GM21825 (cell line): ENCODE results near the gene PTPRA.
"Not testable (repeated sequence)": the region's sequence is repeated elsewhere in the genome, so short reads cannot be mapped to it uniquely, and the experiment has no call there.

Source experiments
- ATAC-seq: cut with Tn5 transposase; IDR thresholded peaks from one replicate; pipeline ENCODE4 v1.9.1; 2021; ENCODE audit warnings: mild to moderate bottlenecking, moderate library complexity; ENCODE audit not compliant: unreplicated experiment

PTPRA gene, protein sequence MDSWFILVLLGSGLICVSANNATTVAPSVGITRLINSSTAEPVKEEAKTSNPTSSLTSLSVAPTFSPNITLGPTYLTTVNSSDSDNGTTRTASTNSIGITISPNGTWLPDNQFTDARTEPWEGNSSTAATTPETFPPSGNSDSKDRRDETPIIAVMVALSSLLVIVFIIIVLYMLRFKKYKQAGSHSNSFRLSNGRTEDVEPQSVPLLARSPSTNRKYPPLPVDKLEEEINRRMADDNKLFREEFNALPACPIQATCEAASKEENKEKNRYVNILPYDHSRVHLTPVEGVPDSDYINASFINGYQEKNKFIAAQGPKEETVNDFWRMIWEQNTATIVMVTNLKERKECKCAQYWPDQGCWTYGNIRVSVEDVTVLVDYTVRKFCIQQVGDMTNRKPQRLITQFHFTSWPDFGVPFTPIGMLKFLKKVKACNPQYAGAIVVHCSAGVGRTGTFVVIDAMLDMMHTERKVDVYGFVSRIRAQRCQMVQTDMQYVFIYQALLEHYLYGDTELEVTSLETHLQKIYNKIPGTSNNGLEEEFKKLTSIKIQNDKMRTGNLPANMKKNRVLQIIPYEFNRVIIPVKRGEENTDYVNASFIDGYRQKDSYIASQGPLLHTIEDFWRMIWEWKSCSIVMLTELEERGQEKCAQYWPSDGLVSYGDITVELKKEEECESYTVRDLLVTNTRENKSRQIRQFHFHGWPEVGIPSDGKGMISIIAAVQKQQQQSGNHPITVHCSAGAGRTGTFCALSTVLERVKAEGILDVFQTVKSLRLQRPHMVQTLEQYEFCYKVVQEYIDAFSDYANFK

DNA sequence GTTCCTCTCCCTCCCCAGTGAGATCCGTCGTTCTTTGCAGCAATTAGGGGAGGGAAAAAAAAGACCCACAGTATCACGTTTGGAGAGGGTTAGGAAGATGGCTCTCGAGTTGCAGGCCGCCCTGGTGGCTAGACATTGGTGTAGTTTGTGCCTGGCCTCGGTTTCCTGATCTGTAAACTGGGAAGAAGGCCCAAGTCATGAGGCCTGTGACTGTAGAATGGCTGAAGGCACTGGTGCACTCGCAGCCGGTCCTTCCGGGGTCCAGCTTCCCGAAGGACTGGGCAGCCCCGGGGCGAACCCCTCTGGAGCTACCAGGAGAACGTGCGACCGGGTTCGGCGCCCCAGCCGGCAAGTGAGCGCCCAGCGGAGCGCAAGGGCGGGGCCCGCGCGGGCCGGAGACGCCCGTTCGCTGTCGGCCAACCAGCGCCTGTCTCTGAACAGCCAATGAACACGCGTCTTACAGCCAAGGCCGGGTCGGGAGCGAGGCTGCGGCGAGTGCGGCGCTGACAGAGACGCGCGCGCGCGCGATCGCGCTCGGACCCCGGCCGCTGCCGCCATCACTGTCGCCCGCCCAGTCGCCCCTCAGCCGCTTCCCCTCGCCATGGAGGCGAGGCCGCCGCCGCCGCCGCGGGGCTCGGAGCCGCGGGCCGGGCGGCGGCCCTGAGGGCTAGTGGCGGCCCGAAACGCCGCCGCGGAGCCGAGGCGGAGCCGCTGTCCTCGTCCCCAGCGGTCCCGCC, at the start of gene PTPRA:
TSS of gene PTPRA (plus strand) at position 472 of the 737 bp plus-strand sequence. CDS start 90,797 bp downstream, outside the sequence.
- ATAC-seq: peak; percentile 87

DNA sequence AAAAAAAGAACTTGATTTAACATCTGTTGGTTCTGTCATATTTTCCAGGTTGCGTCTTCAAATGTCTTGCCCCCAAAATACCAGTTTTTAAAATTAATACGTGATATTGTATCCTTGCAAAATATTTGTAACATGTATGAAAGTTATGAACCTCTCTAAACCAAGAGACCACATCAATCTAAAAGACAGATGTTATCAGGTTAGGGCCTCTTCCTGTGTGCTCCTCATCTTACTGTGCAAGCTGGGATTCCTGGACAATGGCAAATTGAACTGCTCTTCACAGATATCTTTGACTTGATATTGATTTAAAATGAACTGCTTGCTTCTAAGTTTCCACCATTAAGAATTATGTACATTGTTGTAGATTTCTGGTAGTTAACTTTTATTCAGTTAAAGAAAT, 47.5 kb upstream of the PTPRA start:
- no peak for ATAC-seq

DNA sequence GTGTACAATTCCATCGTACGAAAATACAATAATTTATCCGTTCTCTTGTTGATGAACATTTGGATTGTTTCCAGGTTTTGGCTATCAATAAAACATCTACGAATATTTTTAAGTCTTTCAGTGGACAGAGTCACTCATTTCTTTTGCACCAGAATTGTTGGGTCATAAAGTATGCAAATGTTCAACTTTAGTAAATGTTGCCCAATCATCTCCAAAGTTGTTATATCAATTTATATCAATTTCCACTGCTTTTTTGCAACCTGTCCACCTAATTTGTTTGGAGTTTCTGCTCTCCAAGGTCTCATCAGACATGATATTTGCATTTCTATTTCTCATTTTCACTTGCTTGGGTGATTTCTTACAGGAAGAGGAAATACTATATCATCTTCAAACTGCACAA, 46.6 kb upstream of the PTPRA start:
- no peak for ATAC-seq

DNA sequence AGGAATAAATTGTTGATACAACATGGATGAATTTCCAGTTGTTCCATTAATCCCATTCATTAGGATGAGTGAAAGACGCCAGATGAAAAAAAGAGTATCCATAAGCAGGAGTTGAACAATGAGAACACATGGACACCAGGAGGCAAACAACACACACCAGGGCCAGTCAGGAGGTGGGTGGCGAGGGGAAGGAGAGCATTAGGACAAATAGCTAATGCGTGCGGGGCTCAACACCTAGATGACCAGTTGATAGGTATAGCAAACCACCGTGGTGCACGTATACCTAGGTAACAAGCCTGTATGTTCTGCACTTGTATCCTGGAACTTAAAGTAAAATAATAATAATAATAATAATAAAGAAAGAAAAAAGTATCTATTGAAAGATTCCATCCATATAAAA, 43.9 kb upstream of the PTPRA start:
- no peak for ATAC-seq

DNA sequence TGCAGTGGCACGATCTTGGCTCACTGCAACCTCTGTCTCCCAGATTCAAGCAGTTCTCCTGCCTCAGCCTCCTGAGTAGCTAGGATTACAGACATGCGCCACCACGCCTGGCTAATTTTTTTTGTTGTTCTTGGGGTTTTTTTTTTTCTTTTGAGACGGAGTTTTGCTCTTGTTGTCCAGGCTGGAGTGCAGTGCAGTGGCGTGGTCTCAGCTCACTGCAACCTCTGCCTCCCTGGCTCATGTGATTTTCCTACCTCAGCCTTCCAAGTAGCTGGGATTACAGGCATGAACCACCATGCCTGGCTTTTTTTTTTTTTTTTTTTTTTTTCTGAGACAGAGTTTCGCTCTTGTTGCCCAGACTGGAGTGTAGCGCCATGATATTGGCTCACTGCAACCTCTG, 42.1 kb upstream of the PTPRA start:
- not testable (repeated sequence) for ATAC-seq

DNA sequence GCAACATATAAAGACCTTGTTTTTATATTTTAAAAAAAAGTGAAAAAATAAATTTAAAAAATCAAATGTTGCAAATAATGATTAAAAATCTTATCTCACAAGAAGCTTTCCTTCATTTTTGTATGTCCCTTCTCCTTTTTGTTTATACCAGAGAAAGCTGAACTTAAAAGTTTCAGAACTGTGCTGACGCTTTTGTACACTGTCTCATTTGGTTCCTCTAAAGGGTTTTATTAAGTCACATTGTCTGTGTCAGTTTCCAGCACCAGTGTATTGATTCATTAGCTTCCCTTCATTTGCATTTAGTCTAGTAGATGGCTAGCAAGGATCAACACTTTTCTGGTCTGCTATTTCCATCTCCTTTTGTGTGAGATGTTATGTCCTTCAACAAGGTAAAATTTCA, 39.5 kb upstream of the PTPRA start:
- no peak for ATAC-seq

DNA sequence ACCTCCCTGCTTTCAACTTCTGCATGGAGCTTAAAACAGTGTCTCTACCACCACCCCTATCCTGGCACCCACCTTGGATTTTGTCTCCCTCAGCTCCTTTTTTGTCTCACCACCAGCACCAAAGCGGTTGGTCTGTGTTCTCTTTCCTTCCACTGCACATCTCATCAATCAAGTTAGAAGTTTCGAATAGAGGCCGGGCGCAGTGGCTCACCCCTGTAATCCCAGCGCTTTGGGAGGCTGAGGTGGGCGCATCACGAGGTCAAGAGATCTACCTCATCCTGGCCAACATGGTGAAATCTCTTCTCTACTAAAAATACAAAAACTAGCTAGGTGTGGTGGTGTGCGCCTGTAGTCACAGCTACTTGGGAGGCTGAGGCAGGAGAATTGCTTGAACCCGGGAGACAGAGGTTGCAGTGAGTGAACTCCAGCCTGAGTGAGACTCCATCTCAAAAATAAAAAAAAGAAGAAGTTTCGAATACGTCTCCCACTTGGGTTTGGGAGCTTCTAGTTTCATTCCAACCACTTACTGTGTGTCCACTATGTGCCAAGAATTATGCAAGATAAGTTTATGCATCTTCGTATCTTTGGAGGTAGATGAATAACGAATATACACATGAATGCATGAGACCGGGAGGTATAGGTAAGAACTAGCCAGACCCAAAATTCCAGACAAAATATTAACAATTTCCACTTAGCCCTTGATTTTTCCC, 38.7 kb upstream of the PTPRA start:
- ATAC-seq: no peak

DNA sequence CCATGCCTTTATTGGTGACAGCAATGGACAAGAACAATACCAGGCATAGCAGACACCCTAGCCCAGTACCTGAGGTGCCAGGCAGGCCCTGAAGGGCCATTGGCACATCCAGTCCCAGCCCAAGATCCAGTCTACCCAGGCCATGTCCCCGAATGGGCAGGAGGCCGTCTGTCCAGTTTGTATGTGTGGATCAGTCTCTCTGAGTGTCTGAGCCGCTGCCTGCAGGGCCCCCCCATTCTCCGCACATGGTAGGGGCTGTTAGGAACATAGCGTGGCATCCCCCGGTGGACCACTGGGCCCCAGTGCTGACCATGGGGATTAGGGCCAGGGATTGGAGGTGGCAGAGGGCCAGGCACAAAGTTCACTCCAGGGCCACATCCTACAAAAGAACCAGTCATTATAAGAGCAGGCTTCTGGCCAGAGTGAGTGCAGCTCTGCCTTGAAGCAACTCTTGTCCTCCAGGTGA, 37.9 kb upstream of the PTPRA start:
- ATAC-seq: no peak

DNA sequence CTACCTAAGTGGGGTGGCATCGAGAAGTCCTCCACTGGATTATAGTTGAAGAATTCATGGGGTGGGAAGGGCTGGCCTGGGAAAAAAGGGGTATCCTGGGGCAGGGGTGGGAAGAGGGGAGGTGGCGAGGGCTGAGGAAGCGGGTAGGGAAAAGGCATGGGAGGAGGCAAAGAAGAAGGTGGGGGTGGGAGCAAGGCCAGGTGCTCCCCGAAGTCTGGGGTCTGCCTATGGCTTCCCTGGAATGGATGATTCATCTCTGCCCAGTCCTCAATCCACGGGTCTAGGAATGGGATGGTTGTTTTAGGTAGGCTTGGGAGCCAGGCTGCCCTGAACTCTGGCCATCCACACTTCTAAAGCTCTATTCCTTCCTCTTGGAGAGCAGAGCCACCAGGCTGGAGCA, 37.2 kb upstream of the PTPRA start:
- no peak for ATAC-seq

DNA sequence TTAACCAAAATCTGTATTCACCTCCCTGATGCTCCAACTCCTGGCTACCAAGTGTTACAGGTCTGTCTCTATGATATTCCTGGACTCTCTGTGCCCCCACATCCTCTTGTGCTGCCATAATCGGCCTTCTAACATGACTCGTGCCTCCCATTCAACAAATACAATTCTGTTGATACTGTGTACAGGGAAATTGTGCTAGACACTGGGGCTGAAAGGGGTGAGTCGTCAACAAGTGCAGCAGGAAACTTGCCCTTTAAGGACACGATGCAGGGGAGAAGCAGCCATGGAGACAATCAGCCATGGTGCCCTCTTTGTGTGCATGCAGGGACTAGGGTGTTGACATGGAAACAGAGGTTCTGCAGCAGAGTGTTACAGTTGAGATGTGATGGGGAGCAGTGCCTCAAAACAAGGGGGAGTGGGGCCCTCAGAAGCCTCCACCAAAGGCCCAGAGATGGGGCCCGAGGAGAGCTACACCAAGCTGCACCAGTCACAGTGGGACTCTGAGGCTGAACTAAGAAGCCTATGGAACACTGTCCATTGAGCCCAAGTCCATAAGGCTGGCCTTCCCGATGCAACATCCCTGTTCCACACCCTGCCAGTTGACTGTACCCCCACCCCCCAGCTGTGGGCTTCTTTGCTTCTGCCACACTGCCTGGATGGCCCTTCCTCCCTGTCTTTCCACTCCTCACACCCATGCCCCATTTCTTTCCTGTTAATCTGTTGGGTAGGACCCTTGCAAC, 35.9 kb upstream of the PTPRA start:
- ATAC-seq: no peak

DNA sequence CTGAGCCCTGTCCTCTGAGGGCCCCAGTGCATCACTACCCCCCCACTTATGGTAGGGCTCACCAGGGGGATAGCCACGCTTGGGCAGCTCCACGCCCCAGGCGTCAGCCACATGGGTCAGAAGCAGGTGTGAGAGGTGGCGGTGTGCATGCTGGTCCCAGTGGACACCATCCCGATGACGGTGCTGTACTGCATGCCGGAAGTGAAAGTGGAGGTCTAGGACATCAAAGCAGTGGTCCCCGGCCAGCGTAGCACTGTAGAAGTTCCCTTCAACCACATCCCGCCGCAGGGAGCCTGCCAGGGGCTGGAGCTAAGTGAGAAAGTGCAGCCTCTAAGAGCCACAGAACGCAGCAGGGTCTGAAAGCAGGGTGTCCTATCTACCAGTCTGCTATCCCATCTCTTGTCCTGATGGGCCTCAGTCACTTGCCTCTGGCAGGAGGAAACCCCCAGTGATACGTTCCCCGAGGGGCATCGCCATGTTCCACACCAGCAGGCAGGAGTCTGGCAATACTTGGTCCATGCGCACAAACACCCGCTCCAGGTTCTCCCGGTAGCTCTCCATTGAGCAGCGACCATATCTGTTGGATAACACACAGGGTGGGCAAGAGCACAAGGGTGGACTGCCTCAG, 35.0 kb upstream of the PTPRA start:
- ATAC-seq: no peak

DNA sequence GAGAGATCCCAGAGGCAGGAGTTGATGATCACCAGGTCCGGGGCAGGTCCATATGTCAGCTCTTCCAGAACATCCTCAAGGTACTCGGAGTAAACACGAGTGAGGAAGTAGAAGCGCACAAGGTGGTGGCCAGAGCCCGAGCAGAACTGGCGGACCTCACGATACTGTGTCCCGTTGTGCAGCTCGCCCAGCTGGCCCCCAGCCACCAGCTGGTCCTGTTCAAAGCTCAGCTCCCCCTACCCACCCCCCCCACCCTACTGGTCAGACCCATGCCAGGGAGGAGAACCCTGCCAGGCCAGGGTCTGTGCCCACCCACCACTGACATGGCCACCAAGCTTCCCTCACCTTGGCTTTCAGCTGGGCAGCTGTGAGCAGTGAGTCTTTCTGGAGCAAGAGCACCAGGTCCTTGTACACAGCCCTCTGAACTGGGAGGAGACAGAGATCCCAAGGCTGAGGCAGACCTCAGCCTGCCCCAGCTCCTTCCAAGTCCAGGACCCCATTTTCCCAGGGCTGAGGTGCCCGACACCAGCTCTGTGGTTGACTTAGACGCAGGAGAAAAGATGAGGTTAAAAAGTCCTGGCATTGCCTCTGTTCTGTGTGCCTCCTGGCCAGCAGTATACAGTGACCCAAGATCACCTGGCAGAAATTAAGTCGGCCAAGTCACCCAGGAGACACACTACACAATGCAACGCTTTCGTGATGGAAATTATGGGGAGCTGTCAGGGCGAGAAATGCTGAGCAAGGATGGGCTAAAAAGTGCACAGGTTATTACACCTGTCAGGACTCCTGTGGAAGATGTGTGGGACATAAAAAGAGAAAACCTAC, 34.2 kb upstream of the PTPRA start:
- no peak for ATAC-seq

DNA sequence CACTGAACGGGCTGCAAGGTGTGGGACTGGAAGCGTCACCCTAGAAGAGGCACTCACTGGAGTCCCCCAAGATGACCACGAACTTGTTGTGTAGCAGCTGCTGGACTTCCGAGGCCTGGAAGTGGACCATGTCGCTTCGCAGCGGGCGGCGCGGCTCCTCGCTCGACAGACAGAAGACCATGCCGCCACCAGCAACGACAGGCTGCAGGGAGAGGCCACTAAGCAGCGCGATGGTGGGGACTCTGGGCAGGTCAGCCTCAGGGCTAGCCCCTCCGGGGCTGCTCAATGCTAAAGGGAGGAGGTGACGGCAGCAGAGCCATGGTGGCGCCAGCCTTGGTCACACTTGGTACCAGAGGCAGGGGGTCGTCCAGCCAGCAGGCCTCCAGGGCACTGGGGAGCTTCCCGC, 33.5 kb upstream of the PTPRA start:
- ATAC-seq: no peak

DNA sequence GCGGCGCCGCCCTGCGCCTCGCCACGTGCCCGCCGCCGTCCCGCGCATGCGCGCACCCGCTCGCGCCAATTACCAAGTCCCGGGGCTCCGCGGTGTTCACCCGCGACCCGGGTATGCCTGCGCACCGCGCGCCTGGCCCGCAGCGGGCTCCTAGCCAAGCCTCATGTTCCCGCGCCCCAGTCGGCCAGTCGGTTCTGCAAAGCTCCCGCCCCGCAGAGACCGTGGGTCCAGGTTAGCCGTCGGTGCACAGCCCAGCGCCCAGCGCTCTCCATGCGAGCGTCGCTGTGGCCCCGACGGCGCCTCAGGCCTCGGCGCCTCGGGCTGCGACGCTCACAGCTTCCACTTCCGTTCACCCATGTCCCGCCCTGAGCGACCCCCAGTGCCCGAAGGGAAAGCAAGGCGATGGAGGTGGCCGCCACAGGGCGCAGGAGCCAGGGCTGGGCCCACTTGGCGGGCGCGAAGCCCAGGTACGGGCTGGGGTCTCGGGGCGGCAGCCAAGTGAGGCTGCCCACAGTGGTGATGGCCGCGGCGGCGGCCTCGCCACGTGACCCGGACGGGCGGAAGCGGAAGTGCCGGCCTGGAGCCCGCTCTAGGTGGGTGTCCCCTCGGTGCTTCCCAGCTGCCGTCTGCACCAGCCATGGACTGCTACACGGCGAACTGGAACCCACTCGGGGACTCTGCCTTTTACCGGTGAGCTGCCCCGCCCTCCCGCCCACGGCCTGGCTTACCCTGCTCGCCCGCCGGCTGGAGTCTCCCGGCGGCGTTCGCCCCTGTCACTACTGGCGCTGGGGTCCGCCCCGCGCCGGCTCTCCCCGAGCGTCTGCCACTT, 32.9 kb upstream of the PTPRA start, which contains the start of the genes PCED1A and VPS16:
TSS of gene PCED1A (minus strand) at position 518 of the 829 bp plus-strand sequence. CDS start 743 bp downstream, outside the sequence.
TSS of gene VPS16 (plus strand) at position 608 of the 829 bp plus-strand sequence. CDS start at position 638, 30 bp downstream.
- ATAC-seq: peak; percentile 91

DNA sequence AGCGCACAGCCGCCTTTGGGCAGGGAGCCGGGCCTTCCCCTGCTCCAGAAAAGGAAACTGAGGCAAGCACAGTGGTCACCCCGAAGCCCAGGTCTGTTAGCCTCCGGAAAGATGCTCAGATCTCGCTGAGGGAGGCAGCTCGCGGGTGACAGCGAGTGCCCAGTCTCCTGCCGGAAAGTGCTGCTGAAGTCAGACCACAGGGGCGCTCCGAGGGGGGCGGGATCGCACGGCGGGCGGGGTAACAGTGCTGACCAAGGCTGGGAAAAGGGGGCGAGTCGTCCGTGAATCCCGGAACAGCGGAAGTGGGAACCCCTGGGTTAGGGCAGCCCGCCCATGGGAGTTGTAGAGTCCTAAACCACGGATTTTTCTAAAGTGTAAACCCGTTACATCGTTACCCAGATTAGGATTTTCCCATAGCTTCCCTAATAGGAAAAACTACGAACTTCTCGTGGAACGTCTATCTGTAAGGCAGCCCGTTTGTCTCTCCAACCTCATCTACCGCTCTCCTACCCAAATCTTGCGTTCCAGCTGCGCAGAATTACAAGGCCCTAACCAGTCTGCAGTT, 32.2 kb upstream of the PTPRA start:
- peak; percentile 31 for ATAC-seq

DNA sequence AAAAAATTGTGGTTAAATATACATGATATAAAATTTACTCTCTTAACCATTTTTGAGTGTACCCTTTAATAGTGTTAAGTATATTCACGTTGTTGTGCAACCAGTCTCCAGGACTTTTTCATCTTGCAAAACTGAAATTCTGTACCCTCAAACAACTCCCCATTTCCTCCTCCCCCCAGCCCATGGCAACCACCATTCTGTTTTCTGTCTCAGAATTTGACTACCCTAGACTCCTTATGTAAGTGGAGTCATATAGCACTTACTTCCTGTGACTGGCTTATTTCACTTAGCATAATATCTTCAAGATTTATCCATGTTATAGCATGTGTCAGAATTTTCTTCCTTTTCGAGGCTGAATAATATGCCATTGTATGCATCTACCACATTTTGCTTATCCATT, 27.7 kb upstream of the PTPRA start:
- no peak for ATAC-seq

DNA sequence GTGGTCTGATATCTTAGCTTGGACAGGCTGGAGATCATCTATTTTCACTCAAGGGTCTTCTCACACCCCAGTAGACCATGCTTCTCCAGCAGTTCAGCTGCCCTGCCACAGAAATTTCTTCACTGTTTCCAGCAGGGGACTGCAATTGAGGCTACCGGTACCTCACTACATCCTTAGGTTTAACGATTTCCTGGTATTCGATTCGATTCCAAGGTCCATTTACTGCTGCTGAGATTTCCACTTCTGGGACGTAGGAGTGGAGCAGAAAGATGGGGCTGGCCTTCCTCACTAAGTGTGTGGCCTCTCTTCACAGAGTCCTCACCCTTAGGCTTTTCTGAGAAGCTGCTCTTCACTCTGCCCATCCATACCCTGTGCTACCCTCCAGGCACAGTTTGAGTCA, 26.6 kb upstream of the PTPRA start:
- ATAC-seq: no peak
